Central memory CD4-positive, alpha-beta T cell (primary cell): Measurements from ENCODE around the gene ZNF142.

Experiments used
- DNase-seq: peaks from one replicate; pipeline ENCODE4 v3.0.0; 2022
- total RNA-seq, 3 experiments: gene quantifications; one replicate each; lab custom pipeline; 2026; lab: John Stamatoyannopoulos, UW

ZNF142 gene
- 67.1 to 75.6 (median 68.8) reads per million in 3 experiments for total RNA-seq

- DNase-seq = peak; percentile 88
Measured at GRCh38 chr2:218659258-218659987, at the start of gene ZNF142, which contains the start of gene BCS1L. ZNF142 (minus strand) TSS chr2:218659623; CDS start chr2:218656429, 3,194 bp downstream. BCS1L (plus strand) TSS chr2:218659683; CDS start chr2:218660988, 1,305 bp downstream.

GRCh38 chr2:218708086-218708485 lies 48.7 kb upstream of the ZNF142 start:
- DNase-seq = no peak

- no peak for DNase-seq
Measured at GRCh38 chr2:218703341-218703740, 43.9 kb upstream of the ZNF142 start.

GRCh38 chr2:218701806-218702205 lies 42.4 kb upstream of the ZNF142 start:
- DNase-seq = no peak

- no peak for DNase-seq
Measured at GRCh38 chr2:218698885-218699284, 39.5 kb upstream of the ZNF142 start.

GRCh38 chr2:218694405-218695145 lies 35.2 kb upstream of the ZNF142 start:
- DNase-seq = no peak

GRCh38 chr2:218691234-218691633 lies 31.8 kb upstream of the ZNF142 start:
- no peak for DNase-seq

- peak; percentile 29 for DNase-seq
Measured at GRCh38 chr2:218687400-218688060, 28.1 kb upstream of the ZNF142 start.

- no peak for DNase-seq
Measured at GRCh38 chr2:218680061-218680460, 20.6 kb upstream of the ZNF142 start.

- DNase-seq = no peak
Measured at GRCh38 chr2:218679119-218679518, 19.7 kb upstream of the ZNF142 start.

GRCh38 chr2:218671654-218672566 lies 12.5 kb upstream of the ZNF142 start, which contains the start of the genes RNF25 and STK36:
RNF25 (minus strand) TSS chr2:218672002; CDS start chr2:218671970, 32 bp downstream.
STK36 (plus strand) TSS chr2:218672086; CDS start chr2:218672830, 744 bp downstream.
- DNase-seq = peak; percentile 79

- no peak for DNase-seq
Measured at GRCh38 chr2:218671097-218671653, 11.8 kb upstream of the ZNF142 start.

GRCh38 chr2:218664653-218665052 lies 5.2 kb upstream of the ZNF142 start:
- DNase-seq = no peak

GRCh38 chr2:218663901-218664300 lies 4.5 kb upstream of the ZNF142 start:
- DNase-seq = no peak

- DNase-seq = no peak
Measured at GRCh38 chr2:218662827-218663226, 3.4 kb upstream of the ZNF142 start.

- DNase-seq = no peak
Measured at GRCh38 chr2:218662377-218662776, 3.0 kb upstream of the ZNF142 start.

- DNase-seq = no peak
Measured at GRCh38 chr2:218659988-218660358, 550 bp upstream of the ZNF142 start.

- peak; percentile 14 for DNase-seq
Measured at GRCh38 chr2:218658671-218659257, 659 bp downstream of the ZNF142 start.

- DNase-seq = no peak
Measured at GRCh38 chr2:218655751-218656150, 3.7 kb downstream of the ZNF142 start.

- no peak for DNase-seq
Measured at GRCh38 chr2:218648787-218649100, 10.7 kb downstream of the ZNF142 start.

GRCh38 chr2:218648088-218648786 lies 11.2 kb downstream of the ZNF142 start:
- peak; percentile 35 for DNase-seq
